ENCODE data around the gene TMEM116.

Gene TMEM116

DNA sequence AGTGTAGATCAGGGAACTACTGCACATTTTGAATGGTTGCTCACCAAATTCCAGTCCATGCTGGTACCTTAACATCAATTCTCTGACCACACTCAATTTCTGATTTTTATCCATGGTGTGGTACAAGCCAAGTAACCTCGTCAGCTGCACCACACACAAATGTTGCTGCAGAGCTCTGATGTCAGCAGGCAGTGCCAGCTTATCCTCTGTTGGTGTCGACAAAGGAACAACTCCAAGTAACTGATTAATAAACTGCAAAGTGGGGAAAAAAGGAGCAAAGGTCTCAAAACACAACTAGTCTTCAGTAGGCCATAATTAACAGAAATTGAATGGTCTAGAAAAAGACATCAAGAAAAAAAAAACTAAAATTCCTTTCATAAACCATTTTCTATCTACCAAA lies 48.2 kb upstream of the TMEM116 start:
- H3K27ac ChIP-seq (ENCODE audit: extremely low read depth, low read depth, low read length): no peak overlapping the region
- H3K4me1 ChIP-seq (ENCODE audit: control insufficient read depth, insufficient read depth, low read length): no peaks in the 10 kb centered on the region
- no peak for TF ChIP-seq ZNF555 (tag by site-specific recombination; conservative IDR thresholded peaks at IDR 0.05)
- TF ChIP-seq ZNF785 (tag by site-specific recombination; IDR thresholded peaks at IDR 0.05): no peak
- TF ChIP-seq ZNF311 (tag by site-specific recombination; IDR thresholded peaks at IDR 0.05; ENCODE audit: borderline replicate concordance): no peak
- no peak for TF ChIP-seq ZNF433 (tag by site-specific recombination; IDR thresholded peaks at IDR 0.05; ENCODE audit: low read depth)
- TF ChIP-seq, protein P1, sequence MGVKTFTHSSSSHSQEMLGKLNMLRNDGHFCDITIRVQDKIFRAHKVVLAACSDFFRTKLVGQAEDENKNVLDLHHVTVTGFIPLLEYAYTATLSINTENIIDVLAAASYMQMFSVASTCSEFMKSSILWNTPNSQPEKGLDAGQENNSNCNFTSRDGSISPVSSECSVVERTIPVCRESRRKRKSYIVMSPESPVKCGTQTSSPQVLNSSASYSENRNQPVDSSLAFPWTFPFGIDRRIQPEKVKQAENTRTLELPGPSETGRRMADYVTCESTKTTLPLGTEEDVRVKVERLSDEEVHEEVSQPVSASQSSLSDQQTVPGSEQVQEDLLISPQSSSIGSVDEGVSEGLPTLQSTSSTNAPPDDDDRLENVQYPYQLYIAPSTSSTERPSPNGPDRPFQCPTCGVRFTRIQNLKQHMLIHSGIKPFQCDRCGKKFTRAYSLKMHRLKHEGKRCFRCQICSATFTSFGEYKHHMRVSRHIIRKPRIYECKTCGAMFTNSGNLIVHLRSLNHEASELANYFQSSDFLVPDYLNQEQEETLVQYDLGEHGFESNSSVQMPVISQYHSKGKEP (tag by site-specific recombination; IDR thresholded peaks at IDR 0.05): no peak
- TF ChIP-seq ZNF558 (tag by site-specific recombination; IDR thresholded peaks at IDR 0.05): no peak
- TF ChIP-seq ZNF423 (tag by site-specific recombination; IDR thresholded peaks at IDR 0.05): no peak
- no peak for TF ChIP-seq SP2 (tag by site-specific recombination; IDR thresholded peaks at IDR 0.05)
- no peak for TF ChIP-seq ZFHX2 (tag by site-specific recombination; conservative IDR thresholded peaks at IDR 0.05)
- TF ChIP-seq, protein P2, sequence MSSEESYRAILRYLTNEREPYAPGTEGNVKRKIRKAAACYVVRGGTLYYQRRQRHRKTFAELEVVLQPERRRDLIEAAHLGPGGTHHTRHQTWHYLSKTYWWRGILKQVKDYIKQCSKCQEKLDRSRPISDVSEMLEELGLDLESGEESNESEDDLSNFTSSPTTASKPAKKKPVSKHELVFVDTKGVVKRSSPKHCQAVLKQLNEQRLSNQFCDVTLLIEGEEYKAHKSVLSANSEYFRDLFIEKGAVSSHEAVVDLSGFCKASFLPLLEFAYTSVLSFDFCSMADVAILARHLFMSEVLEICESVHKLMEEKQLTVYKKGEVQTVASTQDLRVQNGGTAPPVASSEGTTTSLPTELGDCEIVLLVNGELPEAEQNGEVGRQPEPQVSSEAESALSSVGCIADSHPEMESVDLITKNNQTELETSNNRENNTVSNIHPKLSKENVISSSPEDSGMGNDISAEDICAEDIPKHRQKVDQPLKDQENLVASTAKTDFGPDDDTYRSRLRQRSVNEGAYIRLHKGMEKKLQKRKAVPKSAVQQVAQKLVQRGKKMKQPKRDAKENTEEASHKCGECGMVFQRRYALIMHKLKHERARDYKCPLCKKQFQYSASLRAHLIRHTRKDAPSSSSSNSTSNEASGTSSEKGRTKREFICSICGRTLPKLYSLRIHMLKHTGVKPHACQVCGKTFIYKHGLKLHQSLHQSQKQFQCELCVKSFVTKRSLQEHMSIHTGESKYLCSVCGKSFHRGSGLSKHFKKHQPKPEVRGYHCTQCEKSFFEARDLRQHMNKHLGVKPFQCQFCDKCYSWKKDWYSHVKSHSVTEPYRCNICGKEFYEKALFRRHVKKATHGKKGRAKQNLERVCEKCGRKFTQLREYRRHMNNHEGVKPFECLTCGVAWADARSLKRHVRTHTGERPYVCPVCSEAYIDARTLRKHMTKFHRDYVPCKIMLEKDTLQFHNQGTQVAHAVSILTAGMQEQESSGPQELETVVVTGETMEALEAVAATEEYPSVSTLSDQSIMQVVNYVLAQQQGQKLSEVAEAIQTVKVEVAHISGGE (tag by site-specific recombination; conservative IDR thresholded peaks at IDR 0.05; ENCODE audit: low read depth): no peak
- TF ChIP-seq, protein P3, sequence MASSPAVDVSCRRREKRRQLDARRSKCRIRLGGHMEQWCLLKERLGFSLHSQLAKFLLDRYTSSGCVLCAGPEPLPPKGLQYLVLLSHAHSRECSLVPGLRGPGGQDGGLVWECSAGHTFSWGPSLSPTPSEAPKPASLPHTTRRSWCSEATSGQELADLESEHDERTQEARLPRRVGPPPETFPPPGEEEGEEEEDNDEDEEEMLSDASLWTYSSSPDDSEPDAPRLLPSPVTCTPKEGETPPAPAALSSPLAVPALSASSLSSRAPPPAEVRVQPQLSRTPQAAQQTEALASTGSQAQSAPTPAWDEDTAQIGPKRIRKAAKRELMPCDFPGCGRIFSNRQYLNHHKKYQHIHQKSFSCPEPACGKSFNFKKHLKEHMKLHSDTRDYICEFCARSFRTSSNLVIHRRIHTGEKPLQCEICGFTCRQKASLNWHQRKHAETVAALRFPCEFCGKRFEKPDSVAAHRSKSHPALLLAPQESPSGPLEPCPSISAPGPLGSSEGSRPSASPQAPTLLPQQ (tag by site-specific recombination; IDR thresholded peaks at IDR 0.05): no peak
- TF ChIP-seq, protein P4, sequence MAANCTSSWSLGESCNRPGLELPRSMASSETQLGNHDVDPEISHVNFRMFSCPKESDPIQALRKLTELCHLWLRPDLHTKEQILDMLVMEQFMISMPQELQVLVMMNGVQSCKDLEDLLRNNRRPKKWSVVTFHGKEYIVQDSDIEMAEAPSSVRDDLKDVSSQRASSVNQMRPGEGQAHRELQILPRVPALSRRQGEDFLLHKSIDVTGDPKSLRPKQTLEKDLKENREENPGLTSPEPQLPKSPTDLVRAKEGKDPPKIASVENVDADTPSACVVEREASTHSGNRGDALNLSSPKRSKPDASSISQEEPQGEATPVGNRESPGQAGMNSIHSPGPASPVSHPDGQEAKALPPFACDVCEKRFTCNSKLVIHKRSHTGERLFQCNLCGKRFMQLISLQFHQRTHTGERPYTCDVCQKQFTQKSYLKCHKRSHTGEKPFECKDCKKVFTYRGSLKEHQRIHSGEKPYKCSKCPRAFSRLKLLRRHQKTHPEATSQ (tag by site-specific recombination; IDR thresholded peaks at IDR 0.05): no peak
- no peak overlapping the region for H3K4me3 ChIP-seq (ENCODE audit: low read depth, low read length)
- H3K36me3 ChIP-seq (ENCODE audit: control insufficient read depth in 2 of 2, insufficient read depth in 1 of 2, low read length in 2 of 2): peaks cover 69 to 83% of the 10 kb centered on the region in 2 experiments
- ChIA-PET POLR2A (no interaction called here), CTCF (interaction anchor here (0.7 kb wide), 1 partner anchor 12 kb away, joined by 5 read pairs; no protein-coding TSS in a partner anchor)
- H3K9me3 ChIP-seq (ENCODE audit: control insufficient read depth, insufficient read depth, low read depth, low read length): no peaks in the 10 kb centered on the region

DNA sequence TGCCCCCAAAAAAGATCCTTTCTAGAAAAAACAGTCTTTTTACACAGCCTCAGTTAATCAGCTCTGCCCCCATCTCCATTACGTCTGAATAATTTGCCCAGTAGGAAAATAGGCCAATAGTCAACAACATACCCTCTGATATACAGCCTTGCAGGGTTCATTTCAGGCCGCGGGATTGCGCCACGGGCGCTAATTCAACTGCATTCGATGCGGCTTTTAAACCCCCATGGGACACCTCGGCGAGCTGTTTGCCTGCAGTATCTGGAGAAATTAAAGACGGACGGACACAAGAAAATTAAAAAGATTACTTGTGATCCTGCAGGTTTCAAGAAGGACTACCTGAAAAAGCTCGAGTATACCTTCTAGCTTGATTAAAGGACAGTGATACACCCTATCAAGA lies 36.4 kb upstream of the TMEM116 start:
- Histone ChIP-seq H3K4me1 (ENCODE audit: control insufficient read depth, insufficient read depth, low read length) (no peaks in the 10 kb centered on the region), H3K27ac (ENCODE audit: extremely low read depth, low read depth, low read length) (no peak overlapping the region), H3K36me3 (ENCODE audit: control insufficient read depth in 2 of 2, insufficient read depth in 1 of 2, low read length in 2 of 2) (peaks cover 78 to 94% of the 10 kb centered on the region in 2 experiments), H3K4me3 (ENCODE audit: low read depth, low read length) (no peak overlapping the region), H3K9me3 (ENCODE audit: control insufficient read depth, insufficient read depth, low read depth, low read length) (no peaks in the 10 kb centered on the region)
- ChIA-PET POLR2A (no interaction called here), CTCF (interaction anchor here (0.5 to 1.4 kb wide), 3 partner anchors 12 to 149 kb away, joined by 3 to 5 read pairs (median 3); no protein-coding TSS in a partner anchor)
- TF ChIP-seq, protein P5, sequence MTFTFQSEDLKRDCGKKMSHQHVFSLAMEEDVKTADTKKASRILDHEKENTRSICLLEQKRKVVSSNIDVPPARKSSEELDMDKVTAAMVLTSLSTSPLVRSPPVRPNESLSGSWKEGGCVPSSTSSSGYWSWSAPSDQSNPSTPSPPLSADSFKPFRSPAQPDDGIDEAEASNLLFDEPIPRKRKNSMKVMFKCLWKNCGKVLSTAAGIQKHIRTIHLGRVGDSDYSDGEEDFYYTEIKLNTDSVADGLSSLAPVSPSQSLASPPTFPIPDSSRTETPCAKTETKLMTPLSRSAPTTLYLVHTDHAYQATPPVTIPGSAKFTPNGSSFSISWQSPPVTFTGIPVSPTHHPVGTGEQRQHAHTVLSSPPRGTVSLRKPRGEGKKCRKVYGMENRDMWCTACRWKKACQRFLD (tag by site-specific recombination; IDR thresholded peaks at IDR 0.05): no peak
- TF ChIP-seq, protein P6, sequence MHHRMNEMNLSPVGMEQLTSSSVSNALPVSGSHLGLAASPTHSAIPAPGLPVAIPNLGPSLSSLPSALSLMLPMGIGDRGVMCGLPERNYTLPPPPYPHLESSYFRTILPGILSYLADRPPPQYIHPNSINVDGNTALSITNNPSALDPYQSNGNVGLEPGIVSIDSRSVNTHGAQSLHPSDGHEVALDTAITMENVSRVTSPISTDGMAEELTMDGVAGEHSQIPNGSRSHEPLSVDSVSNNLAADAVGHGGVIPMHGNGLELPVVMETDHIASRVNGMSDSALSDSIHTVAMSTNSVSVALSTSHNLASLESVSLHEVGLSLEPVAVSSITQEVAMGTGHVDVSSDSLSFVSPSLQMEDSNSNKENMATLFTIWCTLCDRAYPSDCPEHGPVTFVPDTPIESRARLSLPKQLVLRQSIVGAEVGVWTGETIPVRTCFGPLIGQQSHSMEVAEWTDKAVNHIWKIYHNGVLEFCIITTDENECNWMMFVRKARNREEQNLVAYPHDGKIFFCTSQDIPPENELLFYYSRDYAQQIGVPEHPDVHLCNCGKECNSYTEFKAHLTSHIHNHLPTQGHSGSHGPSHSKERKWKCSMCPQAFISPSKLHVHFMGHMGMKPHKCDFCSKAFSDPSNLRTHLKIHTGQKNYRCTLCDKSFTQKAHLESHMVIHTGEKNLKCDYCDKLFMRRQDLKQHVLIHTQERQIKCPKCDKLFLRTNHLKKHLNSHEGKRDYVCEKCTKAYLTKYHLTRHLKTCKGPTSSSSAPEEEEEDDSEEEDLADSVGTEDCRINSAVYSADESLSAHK (tag by site-specific recombination; IDR thresholded peaks at IDR 0.05): no peak
- TF ChIP-seq KLF8 (tag by site-specific recombination; IDR thresholded peaks at IDR 0.05): no peak
- TF ChIP-seq ZNF112 (tag by site-specific recombination; IDR thresholded peaks at IDR 0.05): no peak
- TF ChIP-seq, protein P7, sequence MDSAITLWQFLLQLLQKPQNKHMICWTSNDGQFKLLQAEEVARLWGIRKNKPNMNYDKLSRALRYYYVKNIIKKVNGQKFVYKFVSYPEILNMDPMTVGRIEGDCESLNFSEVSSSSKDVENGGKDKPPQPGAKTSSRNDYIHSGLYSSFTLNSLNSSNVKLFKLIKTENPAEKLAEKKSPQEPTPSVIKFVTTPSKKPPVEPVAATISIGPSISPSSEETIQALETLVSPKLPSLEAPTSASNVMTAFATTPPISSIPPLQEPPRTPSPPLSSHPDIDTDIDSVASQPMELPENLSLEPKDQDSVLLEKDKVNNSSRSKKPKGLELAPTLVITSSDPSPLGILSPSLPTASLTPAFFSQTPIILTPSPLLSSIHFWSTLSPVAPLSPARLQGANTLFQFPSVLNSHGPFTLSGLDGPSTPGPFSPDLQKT (IDR thresholded peaks at IDR 0.05; ENCODE audit: borderline replicate concordance, low read depth, low read length): no peak
- TF ChIP-seq, protein P8, sequence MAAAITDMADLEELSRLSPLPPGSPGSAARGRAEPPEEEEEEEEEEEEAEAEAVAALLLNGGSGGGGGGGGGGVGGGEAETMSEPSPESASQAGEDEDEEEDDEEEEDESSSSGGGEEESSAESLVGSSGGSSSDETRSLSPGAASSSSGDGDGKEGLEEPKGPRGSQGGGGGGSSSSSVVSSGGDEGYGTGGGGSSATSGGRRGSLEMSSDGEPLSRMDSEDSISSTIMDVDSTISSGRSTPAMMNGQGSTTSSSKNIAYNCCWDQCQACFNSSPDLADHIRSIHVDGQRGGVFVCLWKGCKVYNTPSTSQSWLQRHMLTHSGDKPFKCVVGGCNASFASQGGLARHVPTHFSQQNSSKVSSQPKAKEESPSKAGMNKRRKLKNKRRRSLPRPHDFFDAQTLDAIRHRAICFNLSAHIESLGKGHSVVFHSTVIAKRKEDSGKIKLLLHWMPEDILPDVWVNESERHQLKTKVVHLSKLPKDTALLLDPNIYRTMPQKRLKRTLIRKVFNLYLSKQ (tag by site-specific recombination; IDR thresholded peaks at IDR 0.05; ENCODE audit: borderline replicate concordance): no peak

Measured in HEK293 (cell line).